Neural progenitor cell (in vitro differentiated cells): Measurements from ENCODE around the gene RNF11. TPM values are rescaled to one million over a fixed set of nuclear protein-coding genes. Genes with fewer than 3 reads are reported as not detected.

Source experiments
- DNase-seq: peaks from one replicate; pipeline ENCODE4 v3.0.0-alpha.2; 2016; ENCODE audit warnings: low spot score
- H2AFZ ChIP-seq: fragments of 200-600 bp; sonication (generic); replicated peaks from 2 replicates; pipeline ENCODE4 v1.6.1; 2016; ENCODE audit warnings: antibody characterized with exemption
- H3F3A ChIP-seq: fragments of 200-600 bp; sonication (generic); 2 replicates; pipeline ENCODE4 v1.6.1; 2016; ENCODE audit warnings: antibody characterized with exemption, low read depth
- H3K27ac ChIP-seq: fragments of 200-600 bp; sonication (generic); 2 replicates; pipeline ENCODE4 v1.5.1; 2016; ENCODE audit warnings: mild to moderate bottlenecking
- H3K27me3 ChIP-seq: fragments of 200-600 bp; sonication (generic); 2 replicates; pipeline ENCODE4 v1.6.1; 2016; ENCODE audit warnings: mild to moderate bottlenecking, moderate library complexity
- H3K36me3 ChIP-seq: fragments of 200-600 bp; sonication (generic); 2 replicates; pipeline ENCODE4 v1.5.1; 2016
- H3K4me1 ChIP-seq: fragments of 200-600 bp; sonication (generic); 2 replicates; pipeline ENCODE4 v1.6.1; 2016; ENCODE audit warnings: mixed run types
- H3K4me2 ChIP-seq: fragments of 200-600 bp; sonication (generic); 2 replicates; pipeline ENCODE4 v1.6.1; 2016
- H3K4me3 ChIP-seq: fragments of 200-600 bp; sonication (generic); 2 replicates; pipeline ENCODE4 v1.5.1; 2016
- H3K79me2 ChIP-seq: fragments of 200-600 bp; sonication (generic); 2 replicates; pipeline ENCODE4 v1.6.1; 2016; ENCODE audit warnings: low read depth
- H3K9ac ChIP-seq: fragments of 200-600 bp; sonication (generic); 2 replicates; pipeline ENCODE4 v1.6.1; 2016
- H3K9me3 ChIP-seq: fragments of 200-600 bp; sonication (generic); 2 replicates; pipeline ENCODE4 v1.5.1; 2016; ENCODE audit warnings: low read depth
- H4K20me1 ChIP-seq: fragments of 200-600 bp; sonication (generic); 2 replicates; pipeline ENCODE4 v1.6.1; 2016; ENCODE audit warnings: low read depth
- H3K27ac Mint-ChIP-seq: 3 replicates; pipeline ENCODE4 v1.8.0; 2021; ENCODE audit warnings: mixed read lengths
- H3K27me3 Mint-ChIP-seq: 2 replicates; pipeline ENCODE4 v1.8.0; 2022; ENCODE audit warnings: low read depth, mild to moderate bottlenecking, inconsistent platforms, moderate library complexity, mixed read lengths; ENCODE audit not compliant: insufficient read depth
- H3K36me3 Mint-ChIP-seq: 3 replicates; pipeline ENCODE4 v1.8.0; 2021; ENCODE audit warnings: mixed read lengths
- H3K4me1 Mint-ChIP-seq: 3 replicates; pipeline ENCODE4 v1.8.0; 2021; ENCODE audit warnings: mixed read lengths
- H3K4me3 Mint-ChIP-seq: 3 replicates; pipeline ENCODE4 v1.8.0; 2021; ENCODE audit warnings: mild to moderate bottlenecking, moderate library complexity, mixed read lengths
- H3K9me3 Mint-ChIP-seq: 3 replicates; pipeline ENCODE4 v1.8.0; 2020; ENCODE audit warnings: mixed read lengths
- CTCF ChIP-seq: fragments of 200-600 bp; sonication (generic); IDR thresholded peaks from 2 replicates; pipeline ENCODE4 v1.5.1; 2017; ENCODE audit warnings: antibody characterized with exemption, mild to moderate bottlenecking
- EZH2 ChIP-seq: fragments of 200-600 bp; sonication (generic); IDR thresholded peaks from 2 replicates; pipeline ENCODE4 v1.6.1; 2017; ENCODE audit warnings: antibody characterized with exemption, mild to moderate bottlenecking, moderate library complexity
- EZH2phosphoT487 ChIP-seq: fragments of 200-600 bp; sonication (generic); IDR thresholded peaks from 2 replicates; pipeline ENCODE4 v1.6.1; 2017; ENCODE audit warnings: antibody characterized with exemption
- total RNA-seq: library from RNA; depleted of rRNA; stranded (reverse); fragments of >200 nt; gene quantifications from 2 replicates; pipeline ENCODE4 v1.2.3, GENCODE V29; 2015; ENCODE audit warnings: low replicate concordance

Gene RNF11
- total RNA-seq, 1 donor from 2014 or later, result 108 TPM

- H3K4me1 ChIP-seq, result peaks cover 39% of the 10 kb centered on the region
- H2AFZ ChIP-seq, result no peak overlapping the region
- H3K9ac ChIP-seq, result no peak overlapping the region
- no peaks in the 10 kb centered on the region for H3K27me3 Mint-ChIP-seq
- no peak overlapping the region for H3K4me3 Mint-ChIP-seq
- DNase-seq, result peak; percentile 67
- peaks cover 27% of the 10 kb centered on the region for H3F3A ChIP-seq
- H3K9me3 ChIP-seq, result no peaks in the 10 kb centered on the region
- H3K27ac ChIP-seq, result peak overlapping the region; percentile 30
- H3K36me3 Mint-ChIP-seq, result peaks cover 1% of the 10 kb centered on the region
- H3K4me3 ChIP-seq, result peak overlapping the region; percentile 84
- no peaks in the 10 kb centered on the region for H3K27me3 ChIP-seq
- TF ChIP-seq EZH2 (no peak), CTCF (no peak), EZH2phosphoT487 (no peak)
- H3K9me3 Mint-ChIP-seq, result no peaks in the 10 kb centered on the region
- peaks cover 36% of the 10 kb centered on the region for H3K4me1 Mint-ChIP-seq
- no peak overlapping the region for H3K27ac Mint-ChIP-seq
- H3K79me2 ChIP-seq, result peaks cover 67% of the 10 kb centered on the region
- H4K20me1 ChIP-seq, result peaks cover 64% of the 10 kb centered on the region
- H3K4me2 ChIP-seq, result peak overlapping the region; percentile 91
- H3K36me3 ChIP-seq, result no peaks in the 10 kb centered on the region
Measured at GRCh38 chr1:51238034-51238403, 1.9 kb downstream of the RNF11 start.

GRCh38 chr1:51240084-51240483 is 4.0 kb downstream of the RNF11 start:
- no peaks in the 10 kb centered on the region for H3K9me3 Mint-ChIP-seq
- DNase-seq, result peak; percentile 45
- Histone ChIP-seq H3F3A (peaks cover 27% of the 10 kb centered on the region), H3K4me2 (peak overlapping the region; percentile 46), H4K20me1 (peaks cover 78% of the 10 kb centered on the region), H3K9me3 (no peaks in the 10 kb centered on the region), H3K4me1 (peaks cover 35% of the 10 kb centered on the region), H3K36me3 (no peaks in the 10 kb centered on the region), H3K27me3 (no peaks in the 10 kb centered on the region), H3K79me2 (peaks cover 88% of the 10 kb centered on the region), H2AFZ (no peak overlapping the region), H3K27ac (peak overlapping the region; percentile 19), H3K4me3 (no peak overlapping the region), H3K9ac (no peak overlapping the region)
- H3K27ac Mint-ChIP-seq, result no peak overlapping the region
- TF ChIP-seq EZH2phosphoT487, result no peak
- TF ChIP-seq CTCF, result no peak
- no peak for TF ChIP-seq EZH2
- peaks cover 9% of the 10 kb centered on the region for H3K36me3 Mint-ChIP-seq
- no peaks in the 10 kb centered on the region for H3K27me3 Mint-ChIP-seq
- H3K4me3 Mint-ChIP-seq, result peak overlapping the region; percentile 31
- H3K4me1 Mint-ChIP-seq, result peaks cover 32% of the 10 kb centered on the region

GRCh38 chr1:51241119-51241518 is 5.0 kb downstream of the RNF11 start:
- Histone ChIP-seq H3K36me3 (no peaks in the 10 kb centered on the region), H3F3A (peaks cover 22% of the 10 kb centered on the region), H4K20me1 (peaks cover 88% of the 10 kb centered on the region), H3K27me3 (no peaks in the 10 kb centered on the region), H3K9ac (no peak overlapping the region), H2AFZ (no peak overlapping the region), H3K9me3 (no peaks in the 10 kb centered on the region), H3K4me1 (peaks cover 30% of the 10 kb centered on the region), H3K27ac (no peak overlapping the region), H3K4me3 (no peak overlapping the region), H3K4me2 (no peak overlapping the region), H3K79me2 (peaks cover 98% of the 10 kb centered on the region)
- Mint-ChIP-seq H3K27me3 (no peaks in the 10 kb centered on the region), H3K36me3 (peaks cover 9% of the 10 kb centered on the region), H3K4me3 (no peak overlapping the region), H3K27ac (no peak overlapping the region), H3K4me1 (peaks cover 23% of the 10 kb centered on the region), H3K9me3 (no peaks in the 10 kb centered on the region)
- no peak for TF ChIP-seq EZH2phosphoT487
- TF ChIP-seq EZH2, result no peak
- TF ChIP-seq CTCF, result no peak
- no peak for DNase-seq
